PC-9 (cell line): ENCODE results near the gene PRKAR2B. TPM values are rescaled to one million over a fixed set of nuclear protein-coding genes. Genes with fewer than 3 reads are reported as not detected.

ENCODE experiments used
- BruUV-seq: library from RNA; stranded (reverse); fragments of 400-500 nt; replicated peaks from 2 replicates; lab custom pipeline; 2021; lab: Mats Ljungman, UMichigan
- CTCF ChIA-PET: fragments of 300-600 bp; sonication (Branson Sonifier 250); formaldehyde crosslinking; loops from one replicate; lab custom pipeline; 2022; ENCODE audit warnings: antibody characterized with exemption; lab: Charles Lee
- POLR2A ChIA-PET: fragments of 300-600 bp; sonication (Branson Sonifier 250); formaldehyde crosslinking; loops from one replicate; lab custom pipeline; 2022; ENCODE audit warnings: antibody characterized with exemption; ENCODE audit not compliant: unreplicated experiment; lab: Charles Lee
- DNase-seq, 2 experiments: peaks; one replicate each; pipeline versions ENCODE4 v3.0.0 to v3.0.0-alpha.2; 2015 to 2022; ENCODE audit warnings: mixed read lengths in 1 of 2
- H2AFZ ChIP-seq: fragments of 200-600 bp; sonication (generic); 2 replicates; pipeline ENCODE4 v1.8.1; 2017; ENCODE audit warnings: antibody characterized with exemption
- H3F3A ChIP-seq: fragments of 200-600 bp; sonication (generic); 2 replicates; pipeline ENCODE4 v1.8.1; 2017; ENCODE audit warnings: antibody characterized with exemption, mild to moderate bottlenecking, low read depth; ENCODE audit not compliant: insufficient read depth
- H3K27ac ChIP-seq: fragments of 200-600 bp; sonication (generic); 2 replicates; pipeline ENCODE4 v1.6.1; 2016; ENCODE audit warnings: mixed run types
- H3K27me3 ChIP-seq: fragments of 200-600 bp; sonication (generic); 2 replicates; pipeline ENCODE4 v1.6.1; 2016; ENCODE audit warnings: low read depth, mixed run types; ENCODE audit not compliant: insufficient read depth
- H3K36me3 ChIP-seq: fragments of 200-600 bp; sonication (generic); 2 replicates; pipeline ENCODE4 v1.6.1; 2016; ENCODE audit warnings: low read depth, mixed run types
- H3K4me1 ChIP-seq: fragments of 200-600 bp; sonication (generic); replicated peaks from 2 replicates; pipeline ENCODE4 v1.6.1; 2016; ENCODE audit warnings: mixed run types; ENCODE audit not compliant: insufficient read depth
- H3K4me2 ChIP-seq: fragments of 200-600 bp; sonication (generic); 2 replicates; pipeline ENCODE4 v1.6.1; 2017; ENCODE audit warnings: mixed run types
- H3K4me3 ChIP-seq: fragments of 200-600 bp; sonication (generic); 2 replicates; pipeline ENCODE4 v1.6.1; 2016; ENCODE audit warnings: mixed run types
- H3K79me2 ChIP-seq: fragments of 200-600 bp; sonication (generic); 2 replicates; pipeline ENCODE4 v1.6.1; 2017; ENCODE audit warnings: low read depth, mixed run types
- H3K9me2 ChIP-seq: fragments of 200-600 bp; sonication (generic); 2 replicates; pipeline ENCODE4 v1.8.1; 2017; ENCODE audit warnings: mild to moderate bottlenecking; ENCODE audit not compliant: insufficient read depth
- H3K9me3 ChIP-seq: fragments of 200-600 bp; sonication (generic); 2 replicates; pipeline ENCODE4 v1.8.1; 2016; ENCODE audit warnings: low read depth; ENCODE audit not compliant: insufficient read depth
- H4K20me1 ChIP-seq: fragments of 200-600 bp; sonication (generic); 2 replicates; pipeline ENCODE4 v1.8.1; 2017; ENCODE audit not compliant: insufficient read depth
- EZH2 ChIP-seq: fragments of 200-600 bp; sonication (generic); IDR thresholded peaks from 2 replicates; pipeline ENCODE4 v1.8.0; 2017; ENCODE audit warnings: antibody characterized with exemption, low read depth
- intact Hi-C: fragments of 100-400 bp; cut with micrococcal nuclease; formaldehyde crosslinking; loops from one replicate; pipeline ENCODE4 v1.10.0; 2022; ENCODE audit not compliant: unreplicated experiment
- total RNA-seq: library from RNA; stranded (reverse); gene quantifications from 2 replicates; pipeline ENCODE4 v1.2.3, GENCODE V29; 2021
- TF ChIP-seq, protein P1 (sequence below): fragments of 200-600 bp; sonication (generic); conservative IDR thresholded peaks from 2 replicates; pipeline ENCODE4 v1.6.1; 2017; ENCODE audit warnings: mixed run types, antibody characterized with exemption, mild to moderate bottlenecking, moderate library complexity

PRKAR2B gene
- total RNA-seq, 1 experiment from 2014 or later: 2.9 TPM

DNA sequence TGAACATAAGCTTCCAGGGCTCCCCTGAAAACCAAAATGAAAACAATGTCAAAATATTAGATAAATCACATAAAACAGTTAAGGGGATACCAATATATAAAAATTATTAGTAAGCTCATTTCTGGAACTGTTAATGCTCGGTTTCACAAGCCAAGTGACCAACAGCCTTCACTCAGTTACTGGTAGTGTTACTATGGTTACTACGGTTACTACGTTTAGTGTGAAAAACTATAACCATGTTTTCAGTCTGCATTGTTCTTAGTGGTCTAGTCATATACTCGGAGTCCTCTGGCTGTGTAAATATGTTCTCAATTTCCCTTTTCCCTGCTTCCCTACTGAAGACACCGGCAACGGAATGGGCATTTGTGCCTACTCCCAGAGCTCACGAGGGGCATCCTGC is 159.1 kb downstream of the PRKAR2B start:
- Histone ChIP-seq H3K4me2 (no peak overlapping the region), H3F3A (peaks cover 12% of the 10 kb centered on the region; the same call in 1 of the 2 replicates), H3K27ac (no peak overlapping the region), H3K27me3 (no peaks in the 10 kb centered on the region), H3K36me3 (peaks cover 34% of the 10 kb centered on the region), H2AFZ (no peak overlapping the region), H3K9me2 (no peaks in the 10 kb centered on the region), H3K9me3 (no peaks in the 10 kb centered on the region), H3K79me2 (no peaks in the 10 kb centered on the region), H3K4me3 (no peak overlapping the region), H3K4me1 (no peaks in the 10 kb centered on the region), H4K20me1 (peaks cover 5% of the 10 kb centered on the region; the same call in 1 of the 2 replicates)
- TF ChIP-seq EZH2: no peak
- TF ChIP-seq, protein P1, sequence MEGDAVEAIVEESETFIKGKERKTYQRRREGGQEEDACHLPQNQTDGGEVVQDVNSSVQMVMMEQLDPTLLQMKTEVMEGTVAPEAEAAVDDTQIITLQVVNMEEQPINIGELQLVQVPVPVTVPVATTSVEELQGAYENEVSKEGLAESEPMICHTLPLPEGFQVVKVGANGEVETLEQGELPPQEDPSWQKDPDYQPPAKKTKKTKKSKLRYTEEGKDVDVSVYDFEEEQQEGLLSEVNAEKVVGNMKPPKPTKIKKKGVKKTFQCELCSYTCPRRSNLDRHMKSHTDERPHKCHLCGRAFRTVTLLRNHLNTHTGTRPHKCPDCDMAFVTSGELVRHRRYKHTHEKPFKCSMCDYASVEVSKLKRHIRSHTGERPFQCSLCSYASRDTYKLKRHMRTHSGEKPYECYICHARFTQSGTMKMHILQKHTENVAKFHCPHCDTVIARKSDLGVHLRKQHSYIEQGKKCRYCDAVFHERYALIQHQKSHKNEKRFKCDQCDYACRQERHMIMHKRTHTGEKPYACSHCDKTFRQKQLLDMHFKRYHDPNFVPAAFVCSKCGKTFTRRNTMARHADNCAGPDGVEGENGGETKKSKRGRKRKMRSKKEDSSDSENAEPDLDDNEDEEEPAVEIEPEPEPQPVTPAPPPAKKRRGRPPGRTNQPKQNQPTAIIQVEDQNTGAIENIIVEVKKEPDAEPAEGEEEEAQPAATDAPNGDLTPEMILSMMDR: no peak
- no TSS peak for BruUV-seq
- POLR2A ChIA-PET: no interaction called here
- no peak for DNase-seq
- CTCF ChIA-PET: interaction anchor here (0.6 to 1.0 kb wide), 2 partner anchors 664 to 669 kb away, joined by 3 read pairs; no protein-coding TSS in a partner anchor
- intact Hi-C loops: loop anchor here (10.0 kb wide), 2 partner anchors 361 to 941 kb away; partner anchors contain the start of genes COG5 and DUS4L

DNA sequence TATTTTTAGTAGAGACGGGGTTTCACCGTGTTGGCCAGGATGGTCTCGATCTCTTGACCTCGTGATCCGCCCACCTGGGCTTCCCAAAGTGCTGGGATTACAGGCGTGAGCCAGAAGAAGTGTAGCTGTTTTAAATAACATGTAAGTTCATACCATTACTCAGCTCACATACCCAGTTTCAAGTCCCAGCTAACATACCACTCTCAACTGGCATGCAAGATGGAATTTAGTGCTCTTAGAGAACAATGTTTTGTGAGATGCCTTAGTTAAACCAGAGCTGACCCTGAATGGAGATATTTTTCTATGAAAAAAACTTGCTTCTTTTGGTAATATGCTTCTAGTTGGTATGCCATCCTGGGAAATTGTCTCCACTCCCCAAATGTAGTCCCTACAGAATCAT is 161.6 kb downstream of the PRKAR2B start:
- intact Hi-C loops: loop anchor here (10.0 kb wide), 2 partner anchors 359 to 939 kb away; partner anchors contain the start of genes COG5 and DUS4L
- BruUV-seq: no TSS peak
- TF ChIP-seq, protein P1: no peak
- TF ChIP-seq EZH2: no peak
- H2AFZ ChIP-seq: no peak overlapping the region
- no peaks in the 10 kb centered on the region for H4K20me1 ChIP-seq
- H3K79me2 ChIP-seq: no peaks in the 10 kb centered on the region
- ChIA-PET CTCF (no interaction called here), POLR2A (no interaction called here)
- H3K4me2 ChIP-seq: no peak overlapping the region
- H3K27ac ChIP-seq: no peak overlapping the region
- peaks cover 23% of the 10 kb centered on the region for H3K36me3 ChIP-seq
- H3K9me3 ChIP-seq: no peaks in the 10 kb centered on the region
- H3K27me3 ChIP-seq: no peaks in the 10 kb centered on the region
- no peaks in the 10 kb centered on the region for H3K9me2 ChIP-seq
- no peaks in the 10 kb centered on the region for H3K4me1 ChIP-seq
- H3F3A ChIP-seq: peaks cover 12% of the 10 kb centered on the region; the same call in 1 of the 2 replicates
- H3K4me3 ChIP-seq: no peak overlapping the region
- DNase-seq: no peak

DNA sequence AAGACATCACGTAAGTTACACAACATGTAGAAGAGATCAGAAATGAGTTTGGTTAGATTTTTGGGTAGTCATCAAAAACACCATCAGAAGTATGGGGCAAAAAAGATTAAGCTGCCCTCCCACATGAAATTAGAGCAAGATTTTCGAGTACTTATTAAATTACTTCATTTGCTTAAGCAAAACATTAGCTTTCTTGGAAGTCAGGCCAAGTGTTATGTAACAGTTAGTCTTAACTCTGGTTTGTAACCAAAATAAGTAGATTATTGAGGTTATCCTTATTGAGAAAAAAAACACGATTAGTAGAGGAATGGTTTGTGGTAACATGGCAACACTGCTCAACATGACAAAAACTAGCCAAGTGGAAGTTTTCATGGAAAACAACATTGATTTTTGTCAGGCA is 162.2 kb downstream of the PRKAR2B start:
- H3K9me3 ChIP-seq: no peaks in the 10 kb centered on the region
- CTCF ChIA-PET: no interaction called here
- no peak overlapping the region for H2AFZ ChIP-seq
- H3K4me3 ChIP-seq: no peak overlapping the region
- H3K4me1 ChIP-seq: no peaks in the 10 kb centered on the region
- no peak for DNase-seq
- H3F3A ChIP-seq: peaks cover 12% of the 10 kb centered on the region; the same call in 1 of the 2 replicates
- no peak overlapping the region for H3K27ac ChIP-seq
- intact Hi-C loops: loop anchor here (10.0 kb wide), 2 partner anchors 358 to 938 kb away; partner anchors contain the start of genes COG5 and DUS4L
- H4K20me1 ChIP-seq: no peaks in the 10 kb centered on the region
- POLR2A ChIA-PET: interaction anchor here (0.6 kb wide), 1 partner anchor 536 kb away, joined by 3 read pairs; no protein-coding TSS in a partner anchor
- H3K27me3 ChIP-seq: no peaks in the 10 kb centered on the region
- H3K79me2 ChIP-seq: no peaks in the 10 kb centered on the region
- no peak overlapping the region for H3K4me2 ChIP-seq
- no peak for TF ChIP-seq EZH2
- TF ChIP-seq, protein P1: no peak
- BruUV-seq: no TSS peak
- H3K36me3 ChIP-seq: peaks cover 18% of the 10 kb centered on the region
- no peaks in the 10 kb centered on the region for H3K9me2 ChIP-seq
